Measurements from ENCODE around the gene CTCF.

The CTCF gene

GRCh38 chr16:67563708-67564468, 1.6 kb downstream of the CTCF start:
- peak overlapping the region; percentile 69 for H3K4me3 ChIP-seq (ENCODE audit: control insufficient read depth, low read depth, low read length)
- DNase-seq (ENCODE audit: low read depth), result peak; percentile 84
- TF ChIP-seq CTCF (conservative IDR thresholded peaks at IDR 0.05; ENCODE audit: control insufficient read depth, insufficient read depth, low read depth, low read length), result no peak

DNA sequence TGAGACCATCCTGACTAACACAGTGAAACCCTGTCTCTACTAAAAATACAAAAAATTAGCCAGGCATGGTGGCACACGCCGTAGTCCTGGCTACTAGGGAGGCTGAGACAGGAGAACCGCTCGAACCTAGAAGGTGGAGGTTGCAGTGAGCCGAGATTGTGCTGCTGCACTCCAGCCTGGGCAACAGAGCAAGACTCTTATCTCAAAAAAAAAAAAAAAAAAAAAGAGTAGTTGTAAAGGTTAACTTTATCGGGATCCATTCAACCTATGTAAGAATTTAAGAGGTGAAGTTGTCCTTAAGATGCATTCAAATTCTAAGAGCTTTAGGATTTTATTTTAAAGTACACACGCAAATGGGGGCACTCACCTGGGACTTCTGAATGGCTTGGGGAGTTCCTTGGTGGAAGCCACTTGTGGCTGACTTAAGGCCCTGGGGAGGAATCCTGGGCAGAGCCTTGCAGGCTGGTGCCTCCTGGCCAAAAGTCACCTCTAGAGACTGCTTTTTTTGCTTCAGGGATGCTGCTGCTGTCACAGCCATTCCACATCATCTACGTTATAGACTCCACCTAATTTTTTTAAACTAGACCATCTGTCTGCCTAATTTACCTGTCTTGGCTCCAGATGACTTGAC, 3.3 kb downstream of the CTCF start:
- H3K4me3 ChIP-seq (ENCODE audit: control insufficient read depth, low read depth, low read length), result no peak overlapping the region
- TF ChIP-seq CTCF (conservative IDR thresholded peaks at IDR 0.05; ENCODE audit: control insufficient read depth, insufficient read depth, low read depth, low read length), result no peak
- DNase-seq (ENCODE audit: low read depth), result no peak

DNA sequence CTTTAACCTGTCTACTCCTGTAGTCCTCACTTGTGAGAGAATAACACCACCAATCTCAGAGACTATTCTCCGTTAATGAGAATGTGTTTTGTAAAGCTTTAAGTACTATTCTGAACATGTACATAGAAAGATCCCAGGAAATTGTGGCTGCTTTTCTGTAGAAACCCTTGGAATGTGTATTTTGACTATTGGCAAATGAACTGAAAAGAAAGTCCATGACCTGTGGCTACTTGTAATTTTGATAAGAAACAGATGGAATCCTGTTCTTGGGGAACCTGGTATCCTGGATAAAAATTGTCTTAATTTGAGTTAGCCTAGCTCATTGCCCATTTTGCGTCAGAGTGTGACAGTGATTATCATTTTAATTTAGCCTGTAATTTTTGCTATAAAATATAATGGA, 9.1 kb downstream of the CTCF start:
- DNase-seq (ENCODE audit: low read depth), result no peak
- TF ChIP-seq CTCF (conservative IDR thresholded peaks at IDR 0.05; ENCODE audit: control insufficient read depth, insufficient read depth, low read depth, low read length), result no peak
- no peak overlapping the region for H3K4me3 ChIP-seq (ENCODE audit: control insufficient read depth, low read depth, low read length)

DNA sequence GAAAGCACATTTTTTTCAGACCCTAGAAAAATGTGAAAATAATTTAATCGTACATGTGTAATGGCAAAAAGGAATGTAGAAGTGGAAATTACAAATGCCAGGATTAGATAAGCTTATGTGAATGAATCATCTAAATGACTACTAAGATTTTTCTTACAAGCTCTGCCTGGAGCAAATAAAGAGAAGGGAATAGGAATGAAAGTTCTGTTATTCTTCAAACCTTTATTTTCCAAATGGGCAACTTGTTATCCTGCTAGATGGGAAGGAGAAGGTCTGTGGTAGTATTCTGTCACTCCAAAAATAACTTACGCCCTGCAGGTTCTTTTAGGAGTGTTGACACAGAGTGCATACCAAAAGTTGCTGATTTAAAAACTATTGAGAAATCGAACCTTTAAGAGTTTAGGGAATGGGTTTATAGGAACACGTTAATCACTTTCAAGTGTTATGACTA, 9.7 kb downstream of the CTCF start:
- H3K4me3 ChIP-seq (ENCODE audit: control insufficient read depth, low read depth, low read length), result no peak overlapping the region
- TF ChIP-seq CTCF (conservative IDR thresholded peaks at IDR 0.05; ENCODE audit: control insufficient read depth, insufficient read depth, low read depth, low read length), result no peak
- DNase-seq (ENCODE audit: low read depth), result peak; percentile 43

DNA sequence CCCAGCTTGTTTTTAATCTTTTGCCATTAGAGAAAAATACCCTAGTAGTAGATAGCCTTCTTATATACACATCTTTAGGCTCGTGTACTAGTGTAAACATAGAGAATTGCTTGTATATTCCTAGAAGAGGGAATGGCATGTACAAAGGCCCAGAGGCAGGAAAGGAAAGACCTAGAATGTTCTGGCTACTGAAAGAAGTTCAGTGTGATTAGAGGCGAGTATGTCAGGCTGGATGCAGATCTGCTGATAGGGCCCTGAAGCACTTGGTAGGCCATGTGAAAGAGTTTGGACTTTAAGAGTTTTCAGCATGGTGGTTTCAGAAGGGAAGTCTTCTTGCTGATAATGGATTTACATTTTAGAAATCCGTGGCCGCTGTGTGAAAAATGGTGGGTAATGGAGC, 17.4 kb downstream of the CTCF start:
- TF ChIP-seq CTCF (conservative IDR thresholded peaks at IDR 0.05; ENCODE audit: control insufficient read depth, insufficient read depth, low read depth, low read length), result no peak
- DNase-seq (ENCODE audit: low read depth), result no peak
- no peak overlapping the region for H3K4me3 ChIP-seq (ENCODE audit: control insufficient read depth, low read depth, low read length)

GRCh38 chr16:67580202-67580601, 17.9 kb downstream of the CTCF start:
- H3K4me3 ChIP-seq (ENCODE audit: control insufficient read depth, low read depth, low read length), result no peak overlapping the region
- no peak for TF ChIP-seq CTCF (conservative IDR thresholded peaks at IDR 0.05; ENCODE audit: control insufficient read depth, insufficient read depth, low read depth, low read length)
- DNase-seq (ENCODE audit: low read depth), result no peak

Measured in fibroblast of mammary gland (primary cell).